DOHH2 (cell line): ENCODE results near the gene FDX1.

ENCODE experiments used
- CTCF ChIP-seq: fragments of 200-600 bp; sonication (generic); IDR thresholded peaks from one replicate; pipeline ENCODE4 v1.5.1; 2014; ENCODE audit warnings: antibody characterized with exemption, mild to moderate bottlenecking, low read depth, low read length; ENCODE audit not compliant: poor library complexity, severe bottlenecking
- EZH2phosphoT487 ChIP-seq: fragments of 200-600 bp; sonication (generic); IDR thresholded peaks from 2 replicates; pipeline ENCODE4 v1.6.1; 2017; ENCODE audit warnings: borderline replicate concordance, mild to moderate bottlenecking, antibody characterized with exemption, low read length, moderate library complexity, mixed read lengths

- TF ChIP-seq CTCF = no peak
- no peak for TF ChIP-seq EZH2phosphoT487
Measured at GRCh38 chr11:110446061-110446460, 16.3 kb downstream of the FDX1 start.
